Caco-2 (cell line): ENCODE results near the gene GRHL3. TPM values are rescaled to one million over a fixed set of nuclear protein-coding genes. Genes with fewer than 3 reads are reported as not detected.

Source experiments
- BruUV-seq: library from RNA; stranded (reverse); fragments of 400-500 nt; replicated peaks from 2 replicates; lab custom pipeline; 2021; lab: Mats Ljungman, UMichigan
- CTCF ChIA-PET: fragments of 300-600 bp; sonication (Branson Sonifier 250); formaldehyde crosslinking; loops from one replicate; lab custom pipeline; 2022; ENCODE audit warnings: antibody characterized with exemption; lab: Charles Lee
- POLR2A ChIA-PET: fragments of 300-600 bp; sonication (Branson Sonifier 250); formaldehyde crosslinking; loops from one replicate; lab custom pipeline; 2022; ENCODE audit warnings: antibody characterized with exemption; lab: Charles Lee
- DNase-seq, 2 experiments: peaks; one replicate each; pipeline versions ENCODE4 v3.0.0 to v3.0.0-alpha.2; 2020 to 2022
- H3K27me3 ChIP-seq: replicated peaks from 2 replicates; pipeline ENCODE4 v1.6.0; 2011; ENCODE audit warnings: low read length; ENCODE audit not compliant: control insufficient read depth, insufficient read depth
- H3K36me3 ChIP-seq: 2 replicates; pipeline ENCODE4 v1.5.1; 2011; ENCODE audit warnings: low read length; ENCODE audit not compliant: control insufficient read depth, insufficient read depth
- H3K4me1 ChIP-seq: fragments of 250-450 bp; sonication (Bioruptor Pico); 2 replicates; pipeline ENCODE4 v1.5.1; 2020; ENCODE audit warnings: mild to moderate bottlenecking
- H3K4me3 ChIP-seq: 2 replicates; pipeline ENCODE4 v1.5.1; 2011; ENCODE audit warnings: low read depth, mild to moderate bottlenecking, control low read depth, low read length
- H3K9me3 ChIP-seq: fragments of 250-450 bp; sonication (Bioruptor Pico); 2 replicates; pipeline ENCODE4 v1.5.1; 2020; ENCODE audit warnings: mild to moderate bottlenecking, moderate library complexity
- H3K27ac Mint-ChIP-seq: one replicate; pipeline ENCODE4 v1.8.0; 2022; ENCODE audit warnings: mixed read lengths; ENCODE audit not compliant: unreplicated experiment
- H3K27me3 Mint-ChIP-seq: one replicate; pipeline ENCODE4 v1.8.0; 2022; ENCODE audit warnings: mixed read lengths; ENCODE audit not compliant: insufficient read depth, unreplicated experiment
- H3K36me3 Mint-ChIP-seq: one replicate; pipeline ENCODE4 v1.8.0; 2022; ENCODE audit warnings: mild to moderate bottlenecking, mixed read lengths; ENCODE audit not compliant: insufficient read depth, unreplicated experiment
- H3K4me1 Mint-ChIP-seq: one replicate; pipeline ENCODE4 v1.8.0; 2022; ENCODE audit warnings: low read depth, mixed read lengths; ENCODE audit not compliant: unreplicated experiment
- H3K4me3 Mint-ChIP-seq: one replicate; pipeline ENCODE4 v1.8.0; 2022; ENCODE audit warnings: mild to moderate bottlenecking, moderate library complexity, mixed read lengths; ENCODE audit not compliant: unreplicated experiment
- H3K9me3 Mint-ChIP-seq: one replicate; pipeline ENCODE4 v1.8.0; 2022; ENCODE audit warnings: mixed read lengths; ENCODE audit not compliant: unreplicated experiment
- intact Hi-C: fragments of 100-400 bp; cut with micrococcal nuclease; formaldehyde crosslinking; loops from one replicate; pipeline ENCODE4 v1.10.0; 2022; ENCODE audit not compliant: unreplicated experiment
- total RNA-seq: library from RNA; stranded (reverse); gene quantifications from 2 replicates; pipeline ENCODE4 v1.2.3, GENCODE V29; 2022
- TF ChIP-seq, protein P1 (sequence below), 2 experiments: fragments of 200-600 bp in 1 of 2; IDR thresholded peaks; 1 replicate in 1 of 2; 2 replicates in 1 of 2; pipeline versions ENCODE4 v1.5.1 to v1.8.0; 2011 to 2022; ENCODE audit warnings: antibody characterized with exemption in 1 of 2, control low read depth in 1 of 2, inconsistent platforms in 1 of 2, low read depth in 1 of 2, low read length in 1 of 2, mild to moderate bottlenecking in 1 of 2, moderate library complexity in 1 of 2; ENCODE audit not compliant: insufficient read depth in 1 of 2, severe bottlenecking in 1 of 2, unreplicated experiment in 1 of 2

The GRHL3 gene
- total RNA-seq, 1 experiment from 2014 or later: 2.3 TPM

DNA sequence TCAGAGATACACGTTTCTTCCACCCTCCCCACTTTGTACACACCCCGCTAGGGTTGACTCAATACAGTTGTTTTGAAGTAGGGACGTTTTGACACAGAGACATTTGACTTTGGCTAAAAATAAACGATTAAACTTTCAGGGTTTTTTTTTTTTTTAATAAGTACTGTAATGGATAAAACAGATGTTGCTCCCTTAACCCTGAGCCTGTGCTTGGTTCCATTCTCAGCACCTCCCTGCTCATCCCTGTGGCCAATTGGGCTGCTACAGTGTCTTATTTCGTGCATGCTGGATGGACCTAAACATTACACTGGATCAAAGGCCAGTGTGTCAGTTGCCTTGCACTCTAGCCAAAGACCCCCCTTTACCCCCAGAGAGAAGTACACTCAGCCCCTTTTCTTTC lies 16.9 kb downstream of the GRHL3 start:
- no peak overlapping the region for H3K4me3 Mint-ChIP-seq

DNA sequence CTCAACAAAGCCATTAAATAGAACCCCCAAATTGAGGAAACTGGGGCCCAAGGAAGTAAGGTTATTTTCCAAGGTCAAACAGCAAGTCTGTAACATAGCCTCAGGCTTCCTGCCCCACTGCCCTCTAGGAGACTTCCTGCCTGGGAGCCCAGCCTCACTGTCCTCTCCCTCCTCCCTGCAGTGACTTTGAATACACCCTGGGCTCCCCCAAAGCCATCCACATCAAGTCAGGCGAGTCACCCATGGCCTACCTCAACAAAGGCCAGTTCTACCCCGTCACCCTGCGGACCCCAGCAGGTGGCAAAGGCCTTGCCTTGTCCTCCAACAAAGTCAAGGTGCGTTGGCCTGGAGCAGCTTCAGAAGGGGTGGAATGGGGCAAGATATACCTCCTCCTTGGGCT lies 18.3 kb downstream of the GRHL3 start:
- intact Hi-C loops: no loop called here
- TF ChIP-seq, protein P1, sequence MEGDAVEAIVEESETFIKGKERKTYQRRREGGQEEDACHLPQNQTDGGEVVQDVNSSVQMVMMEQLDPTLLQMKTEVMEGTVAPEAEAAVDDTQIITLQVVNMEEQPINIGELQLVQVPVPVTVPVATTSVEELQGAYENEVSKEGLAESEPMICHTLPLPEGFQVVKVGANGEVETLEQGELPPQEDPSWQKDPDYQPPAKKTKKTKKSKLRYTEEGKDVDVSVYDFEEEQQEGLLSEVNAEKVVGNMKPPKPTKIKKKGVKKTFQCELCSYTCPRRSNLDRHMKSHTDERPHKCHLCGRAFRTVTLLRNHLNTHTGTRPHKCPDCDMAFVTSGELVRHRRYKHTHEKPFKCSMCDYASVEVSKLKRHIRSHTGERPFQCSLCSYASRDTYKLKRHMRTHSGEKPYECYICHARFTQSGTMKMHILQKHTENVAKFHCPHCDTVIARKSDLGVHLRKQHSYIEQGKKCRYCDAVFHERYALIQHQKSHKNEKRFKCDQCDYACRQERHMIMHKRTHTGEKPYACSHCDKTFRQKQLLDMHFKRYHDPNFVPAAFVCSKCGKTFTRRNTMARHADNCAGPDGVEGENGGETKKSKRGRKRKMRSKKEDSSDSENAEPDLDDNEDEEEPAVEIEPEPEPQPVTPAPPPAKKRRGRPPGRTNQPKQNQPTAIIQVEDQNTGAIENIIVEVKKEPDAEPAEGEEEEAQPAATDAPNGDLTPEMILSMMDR (IDR thresholded peaks at IDR 0.05; ENCODE audit: insufficient read depth in 1 of 2, low read depth in 1 of 2, low read length in 1 of 2, severe bottlenecking in 1 of 2, unreplicated experiment in 1 of 2): no peak
- H3K9me3 ChIP-seq: no peaks in the 10 kb centered on the region
- no peak overlapping the region for H3K4me3 ChIP-seq
- no TSS peak for BruUV-seq
- H3K27me3 ChIP-seq: no peaks in the 10 kb centered on the region
- POLR2A ChIA-PET: no interaction called here
- H3K36me3 Mint-ChIP-seq: no peaks in the 10 kb centered on the region
- H3K4me1 ChIP-seq: no peaks in the 10 kb centered on the region
- no peaks in the 10 kb centered on the region for H3K27me3 Mint-ChIP-seq
- no peaks in the 10 kb centered on the region for H3K9me3 Mint-ChIP-seq
- H3K4me1 Mint-ChIP-seq: no peaks in the 10 kb centered on the region
- no peak for DNase-seq
- H3K4me3 Mint-ChIP-seq: no peak overlapping the region
- no peaks in the 10 kb centered on the region for H3K36me3 ChIP-seq
- no peak overlapping the region for H3K27ac Mint-ChIP-seq
- CTCF ChIA-PET: no interaction called here

More for the DNA sequence above, 16.9 kb downstream of the GRHL3 start:
- Histone ChIP-seq H3K9me3 (no peaks in the 10 kb centered on the region), H3K27me3 (no peaks in the 10 kb centered on the region), H3K36me3 (no peaks in the 10 kb centered on the region), H3K4me3 (no peak overlapping the region), H3K4me1 (no peaks in the 10 kb centered on the region)
- intact Hi-C loops: no loop called here
- H3K27me3 Mint-ChIP-seq: no peaks in the 10 kb centered on the region
- H3K4me1 Mint-ChIP-seq: no peaks in the 10 kb centered on the region
- TF ChIP-seq, protein P1 (IDR thresholded peaks at IDR 0.05; ENCODE audit: insufficient read depth in 1 of 2, low read depth in 1 of 2, low read length in 1 of 2, severe bottlenecking in 1 of 2, unreplicated experiment in 1 of 2): no peak
- no TSS peak for BruUV-seq
- CTCF ChIA-PET: no interaction called here
- H3K9me3 Mint-ChIP-seq: no peaks in the 10 kb centered on the region
- POLR2A ChIA-PET: no interaction called here
- no peak overlapping the region for H3K27ac Mint-ChIP-seq
- DNase-seq: no peak
- H3K36me3 Mint-ChIP-seq: no peaks in the 10 kb centered on the region

DNA sequence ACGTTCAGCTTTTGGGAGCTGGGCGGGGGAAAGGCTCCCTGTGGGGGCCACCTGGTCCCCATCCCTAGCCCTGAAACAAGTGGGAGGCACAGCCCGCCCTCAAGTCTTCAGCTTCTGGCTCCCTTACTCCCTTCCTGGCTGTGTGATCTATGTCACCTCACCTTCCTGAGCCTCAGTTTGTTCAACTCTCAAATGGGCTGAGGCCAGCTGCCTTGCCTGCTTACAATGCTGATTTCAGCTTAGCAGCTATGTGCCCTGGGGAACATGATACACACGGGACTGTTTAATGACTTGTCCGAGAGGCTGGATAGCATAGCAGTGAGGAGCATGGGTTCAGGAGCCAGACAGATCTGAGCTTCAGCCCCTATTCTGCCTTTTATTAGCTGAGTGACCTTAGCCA lies 19.3 kb downstream of the GRHL3 start:
- no peaks in the 10 kb centered on the region for H3K27me3 Mint-ChIP-seq
- H3K27me3 ChIP-seq: no peaks in the 10 kb centered on the region
- no peaks in the 10 kb centered on the region for H3K4me1 Mint-ChIP-seq
- no peaks in the 10 kb centered on the region for H3K4me1 ChIP-seq
- no peak overlapping the region for H3K4me3 Mint-ChIP-seq
- TF ChIP-seq, protein P1 (IDR thresholded peaks at IDR 0.05; ENCODE audit: insufficient read depth in 1 of 2, low read depth in 1 of 2, low read length in 1 of 2, severe bottlenecking in 1 of 2, unreplicated experiment in 1 of 2): no peak
- ChIA-PET CTCF (no interaction called here), POLR2A (no interaction called here)
- H3K36me3 Mint-ChIP-seq: no peaks in the 10 kb centered on the region
- H3K9me3 Mint-ChIP-seq: no peaks in the 10 kb centered on the region
- no peaks in the 10 kb centered on the region for H3K9me3 ChIP-seq
- H3K4me3 ChIP-seq: no peak overlapping the region
- no peak overlapping the region for H3K27ac Mint-ChIP-seq
- DNase-seq: no peak
- H3K36me3 ChIP-seq: no peaks in the 10 kb centered on the region
- intact Hi-C loops: no loop called here
- no TSS peak for BruUV-seq
